A549 (cell line): ENCODE data around the gene TAF1B. TPM values are rescaled to one million over a fixed set of nuclear protein-coding genes. Genes with fewer than 3 reads are reported as not detected.

Source experiments
- ATAC-seq, 2 experiments: fragments of 200-7000 bp in 1 of 2; fragments of >200 bp in 1 of 2; cut with Nextera tagmentation in 1 of 2; cut with Tn5 transposase in 1 of 2; 3 replicates each; pipeline versions ENCODE4 v1.8.0 to v1.9.1; 2018 to 2020; ENCODE audit warnings: mild to moderate bottlenecking in 1 of 2, moderate library complexity in 1 of 2
- CTCF ChIA-PET: fragments of 300-600 bp; sonication (Branson Sonifier 250); formaldehyde crosslinking; extraction: SDS; loops from one replicate; lab custom pipeline; 2021; ENCODE audit warnings: antibody characterized with exemption, inconsistent platforms; lab: Yijun Ruan, JAX
- POLR2A ChIA-PET: fragments of 350-600 bp; formaldehyde crosslinking; extraction: SDS; loops from one replicate; lab custom pipeline; 2021; ENCODE audit warnings: antibody characterized with exemption, inconsistent platforms; lab: Yijun Ruan, JAX
- DNase-seq, 2 experiments: peaks; one replicate each; pipeline versions ENCODE4 v3.0.0 to v3.0.0-alpha.2; 2011 to 2016; ENCODE audit warnings: low read depth in 1 of 2, low spot score in 1 of 2
- FAIRE-seq: peaks from 2 replicates; lab custom pipeline; 2011; peaks lifted over from hg19 to GRCh38; lab: Jason Lieb, UNC
- H3K27ac ChIP-seq, 2 experiments: fragments of >200 bp; sonication (Bioruptor Twin); formaldehyde crosslinking; 3 replicates each; pipeline ENCODE4 v1.5.1; 2016 to 2017
- H3K4me1 ChIP-seq: fragments of >200 bp; sonication (Bioruptor Twin); formaldehyde crosslinking; 3 replicates; pipeline ENCODE4 v1.6.1; 2016
- H3K4me2 ChIP-seq: fragments of >200 bp; sonication (Bioruptor Twin); formaldehyde crosslinking; 3 replicates; pipeline ENCODE4 v1.6.1; 2016
- H3K4me3 ChIP-seq: fragments of >200 bp; sonication (Bioruptor Twin); formaldehyde crosslinking; 3 replicates; pipeline ENCODE4 v1.5.1; 2016
- H3K9me3 ChIP-seq: fragments of >200 bp; sonication (Bioruptor Twin); formaldehyde crosslinking; 3 replicates; pipeline ENCODE4 v1.6.1; 2016
- ATOH8 ChIP-seq: fragments of 250-450 bp; sonication (Bioruptor Pico); IDR thresholded peaks from 2 replicates; pipeline ENCODE4 v1.5.0; 2020; ENCODE audit warnings: low read depth, mild to moderate bottlenecking, moderate library complexity
- CBX2 ChIP-seq: fragments of 200-600 bp; sonication (generic); IDR thresholded peaks from 2 replicates; pipeline ENCODE4 v1.6.1; 2016; ENCODE audit warnings: low read depth, mild to moderate bottlenecking, borderline replicate concordance
- CEBPB ChIP-seq, 2 experiments: fragments of >200 bp in 1 of 2; sonication (Bioruptor Twin) in 1 of 2; formaldehyde crosslinking in 1 of 2; IDR thresholded peaks; 2 replicates each; pipeline ENCODE4 v1.6.1; 2012 to 2016
- E2F6 ChIP-seq: IDR thresholded peaks from 2 replicates; pipeline ENCODE4 v1.6.1; 2012; ENCODE audit warnings: low read depth, borderline replicate concordance
- EHF ChIP-seq: fragments of 250-450 bp; sonication (Bioruptor Pico); IDR thresholded peaks from 2 replicates; pipeline ENCODE4 v1.5.0; 2020; ENCODE audit warnings: mild to moderate bottlenecking
- FOSB ChIP-seq: fragments of 250-450 bp; sonication (Bioruptor Pico); IDR thresholded peaks from 2 replicates; pipeline ENCODE4 v1.5.0; 2020; ENCODE audit warnings: mild to moderate bottlenecking, moderate library complexity
- GATA3 ChIP-seq: IDR thresholded peaks from 2 replicates; pipeline ENCODE4 v1.6.1; 2012; ENCODE audit warnings: borderline replicate concordance
- HOXA7 ChIP-seq: fragments of 250-450 bp; sonication (Bioruptor Pico); IDR thresholded peaks from 2 replicates; pipeline ENCODE4 v1.5.0; 2020; ENCODE audit warnings: mild to moderate bottlenecking, moderate library complexity
- JUN ChIP-seq, 2 experiments: fragments of >200 bp; sonication (Bioruptor Twin); formaldehyde crosslinking; IDR thresholded peaks; 2 replicates in 1 of 2; 3 replicates in 1 of 2; pipeline ENCODE4 v1.6.1; 2016 to 2017
- JUNB ChIP-seq: fragments of >200 bp; sonication (Bioruptor Twin); formaldehyde crosslinking; IDR thresholded peaks from 2 replicates; pipeline ENCODE4 v1.6.1; 2016
- KDM1A ChIP-seq: fragments of 200-600 bp; sonication (generic); IDR thresholded peaks from 2 replicates; pipeline ENCODE4 v1.6.1; 2016; ENCODE audit warnings: low read depth, mild to moderate bottlenecking
- POLR2AphosphoS2 ChIP-seq: conservative IDR thresholded peaks from 2 replicates; pipeline ENCODE4 v1.6.1; 2012; ENCODE audit warnings: low read length, improper control_type of control experiment, inconsistent platforms
- RAD21 ChIP-seq, 2 experiments: fragments of >200 bp in 1 of 2; sonication (Bioruptor Twin) in 1 of 2; formaldehyde crosslinking in 1 of 2; IDR thresholded peaks in 1 of 2; conservative IDR thresholded peaks in 1 of 2; 2 replicates in 1 of 2; 3 replicates in 1 of 2; pipeline ENCODE4 v1.6.1; 2012 to 2018; ENCODE audit warnings: inconsistent platforms in 1 of 2
- RARB ChIP-seq: fragments of 250-450 bp; sonication (Bioruptor Pico); IDR thresholded peaks from 2 replicates; pipeline ENCODE4 v1.8.0; 2021; ENCODE audit warnings: mild to moderate bottlenecking, moderate library complexity
- REST ChIP-seq: fragments of 200-600 bp; sonication (generic); IDR thresholded peaks from 2 replicates; pipeline ENCODE4 v1.6.1; 2016; ENCODE audit warnings: antibody characterized with exemption, mild to moderate bottlenecking, moderate library complexity
- RFX5 ChIP-seq: fragments of 450-650 bp; IDR thresholded peaks from 2 replicates; pipeline ENCODE4 v1.7.1; 2014; ENCODE audit warnings: antibody characterized with exemption, mild to moderate bottlenecking, moderate library complexity
- SREBF2 ChIP-seq: fragments of 450-650 bp; IDR thresholded peaks from 2 replicates; pipeline ENCODE4 v1.6.1; 2014; ENCODE audit warnings: mild to moderate bottlenecking, moderate library complexity
- ZFP36 ChIP-seq: fragments of 450-650 bp; IDR thresholded peaks from 2 replicates; pipeline ENCODE4 v1.6.1; 2014; ENCODE audit warnings: borderline replicate concordance; ENCODE audit not compliant: partially characterized antibody
- WGBS: methylation state at CpG from one replicate; pipeline ENCODE4 v1.1.6; 2017; ENCODE audit errors: missing lambda C conversion rate; 5-methylcytosine and 5-hydroxymethylcytosine counted together
- polyA plus RNA-seq, 4 experiments: library from polyadenylated mRNA; depleted of rRNA in 3 of 4; stranded (reverse); fragments of >200 nt; fragmentation: RNase III in 1 of 4; extraction: RNeasy Plus Mini Kit Qiagen cat#74134 plus additional on column Dnase treatment in 1 of 4; gene quantifications; 2 replicates in 3 of 4; 3 replicates in 1 of 4; pipeline ENCODE4 v1.2.3, GENCODE V29; 2011 to 2017
- TF ChIP-seq, protein P1 (sequence below): fragments of >200 bp; sonication (Bioruptor Twin); formaldehyde crosslinking; IDR thresholded peaks from 3 replicates; pipeline ENCODE4 v1.6.1; 2016
- TF ChIP-seq, protein P2 (sequence below): IDR thresholded peaks from 2 replicates; pipeline ENCODE4 v1.6.1; 2012

Gene TAF1B
- polyA plus RNA-seq, 2 of the 4 experiments (the other 2 are of a cell fraction), result 40.6 to 51.7 TPM

- FAIRE-seq (no peak), DNase-seq (no peak), ATAC-seq (no peak)
- H3K27ac ChIP-seq, result no peak overlapping the region
- H3K4me1 ChIP-seq, result 0 out of 3 replicates have a peak, but pooled peaks cover 3% of the 10 kb centered on the region
- H3K4me3 ChIP-seq, result no peak overlapping the region
- no peaks in the 10 kb centered on the region for H3K9me3 ChIP-seq
- WGBS, result 55% methylated on average over 5 of the region's 5 CpGs
- TF ChIP-seq KDM1A (no peak), CEBPB (IDR thresholded peaks at IDR 0.05) (peak in 1 of 2 experiments; percentile 37; a peak in 1 of 4 replicates)
- H3K4me2 ChIP-seq, result no peak overlapping the region
- ChIA-PET POLR2A (no interaction called here), CTCF (interaction anchor here (0.6 to 1.4 kb wide), 6 partner anchors 23 to 488 kb away, joined by 3 to 7 read pairs (median 4); no protein-coding TSS in a partner anchor)
Observed at GRCh38 chr2:9946818-9947217, 103.5 kb downstream of the TAF1B start.

- TF ChIP-seq SREBF2 (no peak), RAD21 (conservative IDR thresholded peaks at IDR 0.05 in 1 of 2, IDR thresholded peaks at IDR 0.05 in 1 of 2) (no peak), POLR2AphosphoS2 (no peak), RARB (CRISPR knock-in tag) (no peak), ATOH8 (CRISPR knock-in tag) (no peak), HOXA7 (CRISPR knock-in tag) (no peak), JUNB (no peak), JUN (IDR thresholded peaks at IDR 0.05) (no peak), CBX2 (no peak), EHF (CRISPR knock-in tag) (no peak), GATA3 (no peak), FOSB (no peak), REST (no peak), ZFP36 (no peak), RFX5 (no peak), E2F6 (no peak)
- TF ChIP-seq, protein P1, sequence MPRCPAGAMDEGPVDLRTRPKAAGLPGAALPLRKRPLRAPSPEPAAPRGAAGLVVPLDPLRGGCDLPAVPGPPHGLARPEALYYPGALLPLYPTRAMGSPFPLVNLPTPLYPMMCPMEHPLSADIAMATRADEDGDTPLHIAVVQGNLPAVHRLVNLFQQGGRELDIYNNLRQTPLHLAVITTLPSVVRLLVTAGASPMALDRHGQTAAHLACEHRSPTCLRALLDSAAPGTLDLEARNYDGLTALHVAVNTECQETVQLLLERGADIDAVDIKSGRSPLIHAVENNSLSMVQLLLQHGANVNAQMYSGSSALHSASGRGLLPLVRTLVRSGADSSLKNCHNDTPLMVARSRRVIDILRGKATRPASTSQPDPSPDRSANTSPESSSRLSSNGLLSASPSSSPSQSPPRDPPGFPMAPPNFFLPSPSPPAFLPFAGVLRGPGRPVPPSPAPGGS, result no peak
- TF ChIP-seq, protein P2, sequence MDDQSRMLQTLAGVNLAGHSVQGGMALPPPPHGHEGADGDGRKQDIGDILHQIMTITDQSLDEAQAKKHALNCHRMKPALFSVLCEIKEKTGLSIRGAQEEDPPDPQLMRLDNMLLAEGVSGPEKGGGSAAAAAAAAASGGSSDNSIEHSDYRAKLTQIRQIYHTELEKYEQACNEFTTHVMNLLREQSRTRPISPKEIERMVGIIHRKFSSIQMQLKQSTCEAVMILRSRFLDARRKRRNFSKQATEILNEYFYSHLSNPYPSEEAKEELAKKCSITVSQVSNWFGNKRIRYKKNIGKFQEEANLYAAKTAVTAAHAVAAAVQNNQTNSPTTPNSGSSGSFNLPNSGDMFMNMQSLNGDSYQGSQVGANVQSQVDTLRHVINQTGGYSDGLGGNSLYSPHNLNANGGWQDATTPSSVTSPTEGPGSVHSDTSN, result no peak
- ChIA-PET POLR2A (no interaction called here), CTCF (interaction anchor here (0.6 to 1.2 kb wide), 2 partner anchors 35 to 129 kb away, joined by 3 to 5 read pairs; no protein-coding TSS in a partner anchor)
- ATAC-seq, result no peak
- Histone ChIP-seq H3K9me3 (no peaks in the 10 kb centered on the region), H3K4me2 (no peak overlapping the region), H3K4me1 (0 out of 3 replicates have a peak, but pooled peaks cover 3% of the 10 kb centered on the region), H3K27ac (no peak overlapping the region), H3K4me3 (no peak overlapping the region)
- no peak for DNase-seq
- FAIRE-seq, result no peak
- 89% methylated on average over 6 of the region's 6 CpGs for WGBS
Observed at GRCh38 chr2:9948721-9949120, 105.4 kb downstream of the TAF1B start.
